COLO829 (cell line): ENCODE results near the gene GANAB.
"Not testable (repeated sequence)": the region's sequence is repeated elsewhere in the genome, so short reads cannot be mapped to it uniquely, and the experiment has no call there.

Experiments used
- DNase-seq: peaks from one replicate; pipeline ENCODE4 v3.0.0; 2012; ENCODE audit warnings: low spot score

GANAB gene

GRCh38 chr11:62645946-62646824, at the start of gene GANAB:
Gene GANAB, minus strand, starts transcription at chr11:62646613. Its CDS starts 14 bp downstream, at chr11:62646599.
- peak; percentile 99 for DNase-seq

- DNase-seq = peak; percentile 36
These were observed 48.2 kb upstream of the GANAB start for GRCh38 chr11:62694455-62695167.

- DNase-seq = not testable (repeated sequence)
These were observed 47.2 kb upstream of the GANAB start for GRCh38 chr11:62693624-62694023.

- DNase-seq = no peak
These were observed 43.2 kb upstream of the GANAB start, which contains the start of gene LRRN4CL for GRCh38 chr11:62689421-62690183. Gene LRRN4CL, minus strand, starts transcription at chr11:62689530. Its CDS starts 1,022 bp downstream, at chr11:62688508.

- DNase-seq = no peak
These were observed 42.1 kb upstream of the GANAB start for GRCh38 chr11:62688491-62688890.

GRCh38 chr11:62687508-62688396, 41.3 kb upstream of the GANAB start:
- no peak for DNase-seq

GRCh38 chr11:62682518-62682917, 36.1 kb upstream of the GANAB start:
- no peak for DNase-seq

- peak; percentile 79 for DNase-seq
These were observed 34.4 kb upstream of the GANAB start for GRCh38 chr11:62680825-62681240.

- DNase-seq = peak; percentile 90
These were observed 32.6 kb upstream of the GANAB start, which contains the start of gene UBXN1 for GRCh38 chr11:62678770-62679696. Gene UBXN1, minus strand, starts transcription at chr11:62679073. Its CDS starts 150 bp downstream, at chr11:62678923.

- no peak for DNase-seq
These were observed 32.0 kb upstream of the GANAB start for GRCh38 chr11:62678433-62678769.

GRCh38 chr11:62677714-62678113, 31.3 kb upstream of the GANAB start:
- no peak for DNase-seq

GRCh38 chr11:62677156-62677555, 30.7 kb upstream of the GANAB start:
- no peak for DNase-seq

- DNase-seq = no peak
These were observed 30.3 kb upstream of the GANAB start for GRCh38 chr11:62676698-62677097.

- not testable (repeated sequence) for DNase-seq
These were observed 29.0 kb upstream of the GANAB start for GRCh38 chr11:62675415-62675814.

- no peak for DNase-seq
These were observed 26.7 kb upstream of the GANAB start for GRCh38 chr11:62673196-62673525.

- DNase-seq = peak; percentile 90
These were observed 25.4 kb upstream of the GANAB start, which contains the start of the genes LBHD1 and UQCC3 for GRCh38 chr11:62671608-62672389. Gene LBHD1, minus strand, starts transcription at chr11:62672267. Its CDS starts 2,236 bp downstream, at chr11:62670031. Gene UQCC3, plus strand, starts transcription at chr11:62671673. Its CDS starts 73 bp downstream, at chr11:62671746.

- DNase-seq = no peak
These were observed 24.8 kb upstream of the GANAB start for GRCh38 chr11:62671236-62671607.

GRCh38 chr11:62669420-62670161, 23.2 kb upstream of the GANAB start:
- DNase-seq = no peak
